ENCODE measurements around the gene TGM5. TPM values are rescaled to one million over a fixed set of nuclear protein-coding genes. Genes with fewer than 3 reads are reported as not detected.

The TGM5 gene
- polyA plus RNA-seq, 6 donors from 2014 or later: not detected

- no peaks in the 10 kb centered on the region for H3K36me3 Mint-ChIP-seq
- ATAC-seq (ENCODE audit: low read depth in 2 of 2): no peak
- no peaks in the 10 kb centered on the region for H3K4me1 Mint-ChIP-seq
- no peak overlapping the region for H3K4me3 Mint-ChIP-seq
- H3K27me3 Mint-ChIP-seq: peaks cover 5 to 24% (median 10%) of the 10 kb centered on the region in 3 donors
- peak overlapping the region in 1 of 6 donors; percentile 48 for H3K27ac Mint-ChIP-seq
- H3K9me3 Mint-ChIP-seq: peaks cover 0 to 7% (median 2%) of the 10 kb centered on the region in 7 donors
- no peak for DNase-seq
Measured at GRCh38 chr15:43218908-43219706, 47.6 kb downstream of the TGM5 start.

- Mint-ChIP-seq H3K4me1 (no peaks in the 10 kb centered on the region), H3K9me3 (peaks cover 0 to 7% (median 2%) of the 10 kb centered on the region in 7 donors), H3K36me3 (no peaks in the 10 kb centered on the region), H3K4me3 (no peak overlapping the region), H3K27ac (peak overlapping the region in 1 of 6 donors; percentile 52), H3K27me3 (peaks cover 1 to 22% (median 10%) of the 10 kb centered on the region in 3 donors)
- DNase-seq: no peak
- no peak for ATAC-seq (ENCODE audit: low read depth in 2 of 2)
Measured at GRCh38 chr15:43215961-43216360, 50.8 kb downstream of the TGM5 start.

DNA sequence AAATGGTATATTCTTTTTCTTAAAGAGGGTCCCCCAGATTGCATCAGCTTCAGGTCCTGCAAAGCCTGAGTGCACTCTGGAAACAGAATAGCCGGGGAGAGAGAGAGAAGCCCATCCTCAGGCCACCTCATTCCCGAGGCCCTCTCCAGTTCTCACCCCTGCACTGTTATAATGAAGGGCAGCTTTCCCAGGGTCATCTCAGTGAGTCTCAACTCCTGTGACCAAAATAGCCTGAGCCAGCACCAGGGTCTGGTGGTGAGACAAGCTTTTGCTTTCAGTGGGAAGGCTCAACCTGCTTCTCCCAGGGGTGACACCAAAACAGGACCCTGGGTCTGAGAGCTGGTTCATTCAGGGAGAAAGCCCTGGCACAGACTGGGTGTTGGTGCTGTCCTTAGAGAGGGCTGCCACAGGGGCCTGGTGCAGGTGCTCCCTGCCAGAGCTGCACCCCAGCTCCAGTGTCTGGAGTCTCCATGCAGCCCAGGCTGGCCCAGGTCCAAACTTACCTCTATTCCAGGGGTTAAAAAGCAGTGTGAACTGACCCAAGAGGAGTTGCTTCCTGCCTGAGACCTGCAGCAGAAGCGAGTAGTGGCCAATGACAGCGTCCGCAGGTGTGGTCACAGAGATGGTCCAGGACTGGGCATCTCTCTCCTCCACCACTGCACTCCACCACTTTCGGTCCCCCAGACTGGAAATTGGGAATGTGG is 52.0 kb downstream of the TGM5 start:
- Mint-ChIP-seq H3K4me3 (no peak overlapping the region), H3K27me3 (peaks cover 12 to 19% (median 13%) of the 10 kb centered on the region in 3 donors), H3K27ac (no peak overlapping the region), H3K4me1 (no peaks in the 10 kb centered on the region), H3K9me3 (peaks cover 0 to 7% (median 2%) of the 10 kb centered on the region in 7 donors), H3K36me3 (no peaks in the 10 kb centered on the region)
- ATAC-seq (ENCODE audit: low read depth in 2 of 2) (no peak), DNase-seq (no peak)

DNA sequence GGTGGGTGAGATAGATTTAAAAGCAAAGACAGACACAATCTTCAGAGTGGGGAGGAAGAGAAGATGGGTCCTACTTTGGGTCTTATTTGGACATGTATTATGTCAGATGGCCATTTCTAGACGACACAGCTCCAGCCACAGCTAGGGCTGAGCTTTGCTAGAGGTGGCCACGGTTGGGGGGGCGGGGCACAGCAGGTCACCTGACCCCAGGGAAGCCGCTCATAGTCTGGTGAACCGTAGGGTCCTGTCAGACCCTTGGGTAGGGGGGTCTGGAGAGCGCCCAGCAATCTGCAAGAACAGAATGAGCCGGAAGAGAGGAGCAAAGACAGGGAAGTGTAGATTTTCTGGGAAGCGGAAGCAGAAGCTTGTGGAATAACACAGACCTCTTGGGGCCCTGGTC is 52.6 kb downstream of the TGM5 start:
- Mint-ChIP-seq H3K9me3 (peaks cover 0 to 7% (median 2%) of the 10 kb centered on the region in 7 donors), H3K4me1 (no peaks in the 10 kb centered on the region), H3K36me3 (no peaks in the 10 kb centered on the region), H3K4me3 (no peak overlapping the region), H3K27me3 (peaks cover 13 to 25% (median 16%) of the 10 kb centered on the region in 3 donors), H3K27ac (no peak overlapping the region)
- no peak for DNase-seq
- no peak for ATAC-seq (ENCODE audit: low read depth in 2 of 2)

DNA sequence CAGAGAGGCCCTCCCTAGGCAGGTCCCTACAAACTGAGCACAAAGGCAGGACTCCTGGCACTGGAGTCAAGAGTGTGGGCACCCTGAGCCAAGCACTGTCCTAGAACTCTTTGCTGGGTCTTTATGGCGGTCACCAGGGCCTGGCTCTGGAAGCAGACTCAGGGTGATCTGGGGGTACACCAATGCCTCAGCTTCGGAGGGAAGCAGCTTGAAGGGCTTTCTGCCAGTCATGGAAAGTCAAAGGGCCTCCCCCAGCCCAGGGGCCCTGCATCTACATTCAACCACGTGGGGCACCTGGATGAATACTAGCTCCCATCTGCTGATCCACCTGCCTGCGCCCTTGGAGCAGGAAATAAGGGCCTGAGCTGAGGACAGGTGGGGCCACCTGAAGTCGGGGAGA is 53.3 kb downstream of the TGM5 start:
- DNase-seq (no peak), ATAC-seq (ENCODE audit: low read depth in 2 of 2) (no peak)
- Mint-ChIP-seq H3K36me3 (no peaks in the 10 kb centered on the region), H3K27ac (no peak overlapping the region), H3K27me3 (peaks cover 14 to 26% (median 23%) of the 10 kb centered on the region in 3 donors), H3K9me3 (peaks cover 0 to 7% (median 2%) of the 10 kb centered on the region in 7 donors), H3K4me1 (no peaks in the 10 kb centered on the region), H3K4me3 (no peak overlapping the region)

- peaks cover 0 to 7% (median 2%) of the 10 kb centered on the region in 7 donors for H3K9me3 Mint-ChIP-seq
- no peaks in the 10 kb centered on the region for H3K4me1 Mint-ChIP-seq
- no peak overlapping the region for H3K4me3 Mint-ChIP-seq
- H3K27ac Mint-ChIP-seq: no peak overlapping the region
- H3K36me3 Mint-ChIP-seq: no peaks in the 10 kb centered on the region
- ATAC-seq (ENCODE audit: low read depth in 2 of 2) (no peak), DNase-seq (no peak)
- H3K27me3 Mint-ChIP-seq: peaks cover 14 to 29% (median 28%) of the 10 kb centered on the region in 3 donors
Measured at GRCh38 chr15:43212951-43213350, 53.8 kb downstream of the TGM5 start.

- no peak for DNase-seq
- ATAC-seq (ENCODE audit: low read depth in 2 of 2): no peak
- Mint-ChIP-seq H3K9me3 (peaks cover 0 to 6% (median 2%) of the 10 kb centered on the region in 7 donors), H3K4me3 (no peak overlapping the region), H3K27me3 (peaks cover 14 to 31% (median 30%) of the 10 kb centered on the region in 3 donors), H3K27ac (peak overlapping the region in 1 of 6 donors; percentile 62), H3K36me3 (no peaks in the 10 kb centered on the region), H3K4me1 (no peaks in the 10 kb centered on the region)
Measured at GRCh38 chr15:43212299-43212698, 54.4 kb downstream of the TGM5 start.

GRCh38 chr15:43211224-43211735 is 55.4 kb downstream of the TGM5 start:
- H3K9me3 Mint-ChIP-seq: no peaks in the 10 kb centered on the region
- no peak for DNase-seq
- no peak overlapping the region for H3K27ac Mint-ChIP-seq
- peaks cover 13 to 31% (median 30%) of the 10 kb centered on the region in 3 donors for H3K27me3 Mint-ChIP-seq
- H3K36me3 Mint-ChIP-seq: no peaks in the 10 kb centered on the region
- ATAC-seq (ENCODE audit: low read depth in 2 of 2): no peak
- H3K4me3 Mint-ChIP-seq: no peak overlapping the region
- no peaks in the 10 kb centered on the region for H3K4me1 Mint-ChIP-seq

GRCh38 chr15:43210807-43211206 is 55.9 kb downstream of the TGM5 start:
- Mint-ChIP-seq H3K4me3 (no peak overlapping the region), H3K36me3 (no peaks in the 10 kb centered on the region), H3K27me3 (peaks cover 8 to 31% (median 30%) of the 10 kb centered on the region in 3 donors), H3K27ac (peak overlapping the region in 2 of 6 donors; percentile 57 to 76), H3K9me3 (no peaks in the 10 kb centered on the region), H3K4me1 (no peaks in the 10 kb centered on the region)
- DNase-seq: no peak
- no peak for ATAC-seq (ENCODE audit: low read depth in 2 of 2)

- ATAC-seq (ENCODE audit: low read depth in 2 of 2): no peak
- no peak for DNase-seq
- Mint-ChIP-seq H3K9me3 (no peaks in the 10 kb centered on the region), H3K4me1 (no peaks in the 10 kb centered on the region), H3K4me3 (no peak overlapping the region), H3K27ac (no peak overlapping the region), H3K27me3 (peaks cover 8 to 31% (median 30%) of the 10 kb centered on the region in 3 donors), H3K36me3 (no peaks in the 10 kb centered on the region)
Measured at GRCh38 chr15:43210172-43210745, 56.5 kb downstream of the TGM5 start.

- ATAC-seq (ENCODE audit: low read depth in 2 of 2): no peak
- H3K27me3 Mint-ChIP-seq: peaks cover 8 to 31% (median 30%) of the 10 kb centered on the region in 3 donors
- H3K4me1 Mint-ChIP-seq: peaks cover 4 to 7% (median 4%) of the 10 kb centered on the region in 3 donors
- no peak for DNase-seq
- no peaks in the 10 kb centered on the region for H3K36me3 Mint-ChIP-seq
- H3K4me3 Mint-ChIP-seq: no peak overlapping the region
- H3K9me3 Mint-ChIP-seq: no peaks in the 10 kb centered on the region
- H3K27ac Mint-ChIP-seq: no peak overlapping the region
Measured at GRCh38 chr15:43209059-43209824, 57.5 kb downstream of the TGM5 start.

GRCh38 chr15:43208052-43209002 is 58.4 kb downstream of the TGM5 start:
- no peak overlapping the region for H3K27ac Mint-ChIP-seq
- H3K27me3 Mint-ChIP-seq: peaks cover 8 to 31% (median 30%) of the 10 kb centered on the region in 3 donors
- H3K4me1 Mint-ChIP-seq: peaks cover 6 to 10% (median 7%) of the 10 kb centered on the region in 3 donors
- no peak for ATAC-seq (ENCODE audit: low read depth in 2 of 2)
- DNase-seq: no peak
- no peaks in the 10 kb centered on the region for H3K36me3 Mint-ChIP-seq
- no peak overlapping the region for H3K4me3 Mint-ChIP-seq
- H3K9me3 Mint-ChIP-seq: no peaks in the 10 kb centered on the region

Measured in naive B cell (primary cell).